MM.1S (cell line): ENCODE data around the gene RPS6KA2.

Source experiments
- DNase-seq: peaks from one replicate; pipeline ENCODE4 v3.0.0-alpha.2; 2015
- H2AFZ ChIP-seq: fragments of 300-600 bp; sonication (generic); 2 replicates; pipeline ENCODE4 v1.6.0; 2016; ENCODE audit warnings: antibody characterized with exemption, low read length
- H3F3A ChIP-seq: fragments of 300-600 bp; sonication (generic); 2 replicates; pipeline ENCODE4 v1.6.1; 2016; ENCODE audit warnings: mild to moderate bottlenecking, antibody characterized with exemption, low read length, moderate library complexity, mixed read lengths; ENCODE audit not compliant: insufficient read depth
- H3K27ac ChIP-seq: fragments of 300-600 bp; sonication (generic); 2 replicates; pipeline ENCODE4 v1.5.1; 2016; ENCODE audit warnings: mild to moderate bottlenecking, low read length
- H3K27me3 ChIP-seq: fragments of 300-600 bp; sonication (generic); replicated peaks from 2 replicates; pipeline ENCODE4 v1.6.0; 2016; ENCODE audit warnings: low read length; ENCODE audit not compliant: insufficient read depth
- H3K36me3 ChIP-seq: fragments of 300-600 bp; sonication (generic); replicated peaks from 2 replicates; pipeline ENCODE4 v1.6.1; 2016; ENCODE audit warnings: mild to moderate bottlenecking, low read length, mixed read lengths; ENCODE audit not compliant: insufficient read depth
- H3K4me1 ChIP-seq: fragments of 300-600 bp; sonication (generic); 2 replicates; pipeline ENCODE4 v1.6.1; 2016; ENCODE audit warnings: low read length, mixed read lengths
- H3K4me2 ChIP-seq: fragments of 300-600 bp; sonication (generic); 2 replicates; pipeline ENCODE4 v1.6.0; 2016; ENCODE audit warnings: low read depth, low read length
- H3K4me3 ChIP-seq: fragments of 300-600 bp; sonication (generic); 2 replicates; pipeline ENCODE4 v1.5.1; 2016; ENCODE audit warnings: low read length, mixed read lengths
- H3K79me2 ChIP-seq: fragments of 300-600 bp; sonication (generic); 2 replicates; pipeline ENCODE4 v1.6.1; 2016; ENCODE audit warnings: mixed run types, low read length, mixed read lengths
- H3K9ac ChIP-seq: fragments of 300-600 bp; sonication (generic); 2 replicates; pipeline ENCODE4 v1.6.1; 2016; ENCODE audit warnings: low read length, mixed read lengths
- H3K9me2 ChIP-seq: fragments of 300-600 bp; sonication (generic); replicated peaks from 2 replicates; pipeline ENCODE4 v1.6.1; 2016; ENCODE audit warnings: mild to moderate bottlenecking, low read length, mixed read lengths; ENCODE audit not compliant: insufficient read depth
- H3K9me3 ChIP-seq: fragments of 300-600 bp; sonication (generic); replicated peaks from 2 replicates; pipeline ENCODE4 v1.6.1; 2016; ENCODE audit warnings: mild to moderate bottlenecking, low read length, mixed read lengths; ENCODE audit not compliant: insufficient read depth
- H4K20me1 ChIP-seq: fragments of 300-600 bp; sonication (generic); 2 replicates; pipeline ENCODE4 v1.6.1; 2016; ENCODE audit warnings: mild to moderate bottlenecking, low read length, moderate library complexity, mixed read lengths; ENCODE audit not compliant: insufficient read depth
- CTCF ChIP-seq: fragments of 300-600 bp; sonication (generic); IDR thresholded peaks from 2 replicates; pipeline ENCODE4 v1.5.1; 2016; ENCODE audit warnings: antibody characterized with exemption, low read length, mixed read lengths
- EZH2 ChIP-seq: fragments of 300-600 bp; sonication (generic); optimal IDR thresholded peaks from 2 replicates; pipeline ENCODE3; 2017; ENCODE audit warnings: low read depth, mild to moderate bottlenecking, antibody characterized with exemption, low read length, mixed read lengths
- EZH2phosphoT487 ChIP-seq: fragments of 300-600 bp; sonication (generic); IDR thresholded peaks from 2 replicates; pipeline ENCODE4 v1.6.1; 2018; ENCODE audit warnings: antibody characterized with exemption, low read length

RPS6KA2 gene

GRCh38 chr6:166527849-166528248, 99.2 kb downstream of the RPS6KA2 start:
- no peak overlapping the region for H3K4me3 ChIP-seq
- H3K4me2 ChIP-seq = no peak overlapping the region
- no peak overlapping the region for H3K27ac ChIP-seq

GRCh38 chr6:166526937-166527336, 100.1 kb downstream of the RPS6KA2 start:
- H3K4me2 ChIP-seq = no peak overlapping the region
- no peak overlapping the region for H3K9ac ChIP-seq
- H3K4me1 ChIP-seq = no peaks in the 10 kb centered on the region
- H3K36me3 ChIP-seq = no peaks in the 10 kb centered on the region
- no peaks in the 10 kb centered on the region for H3K79me2 ChIP-seq
- no peaks in the 10 kb centered on the region for H4K20me1 ChIP-seq
- no peaks in the 10 kb centered on the region for H3K9me2 ChIP-seq
- no peak overlapping the region for H2AFZ ChIP-seq
- H3K27me3 ChIP-seq = no peaks in the 10 kb centered on the region
- no peak for DNase-seq
- H3F3A ChIP-seq = no peaks in the 10 kb centered on the region
- H3K27ac ChIP-seq = no peak overlapping the region
- no peak overlapping the region for H3K4me3 ChIP-seq
- no peaks in the 10 kb centered on the region for H3K9me3 ChIP-seq
- TF ChIP-seq CTCF = no peak
- no peak for TF ChIP-seq EZH2phosphoT487
- no peak for TF ChIP-seq EZH2

More at GRCh38 chr6:166527849-166528248, 99.2 kb downstream of the RPS6KA2 start:
- H3K79me2 ChIP-seq = no peaks in the 10 kb centered on the region
- H3K27me3 ChIP-seq = no peaks in the 10 kb centered on the region
- H3F3A ChIP-seq = no peaks in the 10 kb centered on the region
- no peaks in the 10 kb centered on the region for H3K36me3 ChIP-seq
- H3K4me1 ChIP-seq = no peaks in the 10 kb centered on the region
- no peaks in the 10 kb centered on the region for H3K9me3 ChIP-seq
- H3K9me2 ChIP-seq = no peaks in the 10 kb centered on the region
- no peak overlapping the region for H2AFZ ChIP-seq
- no peak for TF ChIP-seq EZH2phosphoT487
- no peak for TF ChIP-seq EZH2
- TF ChIP-seq CTCF = no peak
- no peak overlapping the region for H3K9ac ChIP-seq
- H4K20me1 ChIP-seq = no peaks in the 10 kb centered on the region
- no peak for DNase-seq

DNA sequence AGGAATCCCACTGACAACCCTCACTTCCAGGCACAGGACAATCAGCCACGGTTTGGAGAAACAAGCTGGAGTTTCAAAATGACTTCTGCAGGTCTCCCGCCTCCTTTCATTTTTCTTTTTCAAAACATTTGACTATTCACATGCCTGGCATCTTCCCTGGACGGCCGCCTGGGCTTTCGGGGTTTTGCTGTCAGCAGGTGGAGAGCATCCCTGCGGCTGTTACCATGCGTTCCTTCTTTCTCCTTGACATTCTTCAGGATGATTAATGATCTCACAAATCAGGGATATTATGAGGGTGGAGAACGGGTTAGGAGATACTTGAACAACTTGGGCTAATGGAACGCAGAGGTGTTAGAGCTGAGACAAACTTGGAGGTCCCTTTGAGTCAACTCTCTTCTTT, 101.5 kb downstream of the RPS6KA2 start:
- H4K20me1 ChIP-seq = no peaks in the 10 kb centered on the region
- DNase-seq = no peak
- no peak overlapping the region for H3K4me3 ChIP-seq
- TF ChIP-seq EZH2 (no peak), EZH2phosphoT487 (no peak), CTCF (no peak)
- no peaks in the 10 kb centered on the region for H3K4me1 ChIP-seq
- H3K4me2 ChIP-seq = no peak overlapping the region
- H3K27me3 ChIP-seq = no peaks in the 10 kb centered on the region
- H3K9ac ChIP-seq = no peak overlapping the region
- H2AFZ ChIP-seq = no peak overlapping the region
- no peaks in the 10 kb centered on the region for H3F3A ChIP-seq
- H3K9me3 ChIP-seq = no peaks in the 10 kb centered on the region
- H3K27ac ChIP-seq = no peak overlapping the region
- H3K36me3 ChIP-seq = no peaks in the 10 kb centered on the region
- no peaks in the 10 kb centered on the region for H3K9me2 ChIP-seq
- no peaks in the 10 kb centered on the region for H3K79me2 ChIP-seq
